Measurements from ENCODE around the gene BEX3.
"Not testable (repeated sequence)": the region's sequence is repeated elsewhere in the genome, so short reads cannot be mapped to it uniquely, and the experiment has no call there.

Gene BEX3

GRCh38 chrX:103376118-103376978 is at the start of gene BEX3:
Gene BEX3, plus strand, starts transcription at chrX:103376538. Its CDS starts 984 bp downstream, at chrX:103377522.
- no peak for DNase-seq

- no peak for DNase-seq
These were observed 46.3 kb upstream of the BEX3 start, which contains the start of gene TCEAL7 for GRCh38 chrX:103329991-103330390. Gene TCEAL7, plus strand, starts transcription at chrX:103330239. Its CDS starts 1,165 bp downstream, at chrX:103331404.

DNA sequence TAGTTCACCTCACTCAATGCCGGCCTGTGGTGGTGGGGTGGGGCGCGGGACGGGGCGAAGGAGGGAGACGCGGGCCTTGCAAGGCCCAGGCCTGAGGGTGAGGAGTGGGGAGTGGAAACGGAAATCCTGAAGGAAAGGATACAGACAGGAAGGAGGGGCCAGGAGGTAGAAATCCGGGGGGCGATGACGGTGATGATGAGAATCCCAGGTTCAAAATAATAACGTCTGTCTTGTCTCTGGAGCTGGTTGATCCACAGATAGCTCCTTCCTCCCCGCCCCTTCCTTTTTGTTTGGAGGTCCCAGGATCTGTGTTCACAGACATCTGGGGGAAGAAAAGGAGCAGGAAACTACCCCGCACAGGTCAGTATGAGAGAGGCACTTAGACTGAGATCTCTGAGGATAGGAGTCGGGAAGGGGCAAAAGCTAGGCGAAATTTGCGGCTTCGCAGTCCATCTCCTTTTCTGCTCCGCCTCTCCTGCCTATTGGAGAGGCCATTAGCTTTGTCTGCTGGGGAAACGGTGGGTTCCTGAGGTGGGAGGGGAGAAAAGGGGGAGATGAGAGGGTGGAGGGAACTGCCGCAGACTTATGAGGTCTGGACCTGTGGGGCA is 45.6 kb upstream of the BEX3 start:
- no peak for DNase-seq

DNA sequence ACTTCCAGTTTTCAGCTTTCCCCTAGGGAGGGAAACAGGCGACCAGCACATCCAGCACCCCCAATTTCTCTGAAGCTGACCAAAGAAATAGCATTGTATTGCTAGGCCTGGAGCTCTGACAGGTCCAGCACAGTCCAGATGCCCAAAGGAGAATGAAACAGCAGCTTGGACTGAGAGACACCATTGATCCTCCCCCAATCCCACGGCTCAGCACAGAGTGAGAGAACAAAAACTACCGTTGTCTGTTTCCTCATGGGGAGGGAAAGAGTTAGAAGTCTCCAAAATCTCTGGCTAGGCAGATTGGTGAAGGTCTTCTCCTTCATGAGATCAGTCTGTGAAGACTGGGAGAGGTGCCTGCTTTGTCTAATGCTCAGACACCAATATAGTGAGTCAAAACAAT is 37.7 kb upstream of the BEX3 start:
- no peak for DNase-seq

- no peak for DNase-seq
These were observed 33.2 kb upstream of the BEX3 start for GRCh38 chrX:103343105-103343504.

- no peak for DNase-seq
These were observed 31.7 kb upstream of the BEX3 start for GRCh38 chrX:103344606-103345005.

- DNase-seq = no peak
These were observed 28.5 kb upstream of the BEX3 start for GRCh38 chrX:103347682-103348397.

GRCh38 chrX:103356130-103356798 is 20.1 kb upstream of the BEX3 start, which contains the start of gene TCEAL9:
Gene TCEAL9, plus strand, starts transcription at chrX:103356506. Its CDS starts 1,179 bp downstream, at chrX:103357685.
- no peak for DNase-seq

DNA sequence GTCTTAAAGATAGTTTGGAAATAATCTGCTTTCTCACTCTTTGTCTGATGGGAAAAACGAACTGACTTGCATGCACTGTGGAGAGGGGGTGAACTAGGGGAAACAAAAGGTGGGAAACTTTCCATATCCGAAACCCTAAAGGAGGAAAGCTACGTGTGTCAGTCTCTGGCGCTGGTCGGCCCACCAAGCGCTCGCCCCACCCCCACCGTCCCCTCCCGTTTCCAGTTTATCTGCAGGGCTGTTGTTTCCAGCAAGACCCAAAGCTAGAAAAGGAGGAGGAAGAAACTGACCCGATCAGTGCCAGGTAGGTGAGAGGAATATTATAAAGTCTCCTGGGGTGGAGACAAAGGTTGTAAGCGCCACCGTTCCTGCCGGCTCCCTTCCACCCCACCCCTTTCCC is 19.5 kb upstream of the BEX3 start:
- no peak for DNase-seq

- DNase-seq = no peak
These were observed 18.5 kb upstream of the BEX3 start for GRCh38 chrX:103357871-103358270.

- DNase-seq = not testable (repeated sequence)
These were observed 16.7 kb upstream of the BEX3 start for GRCh38 chrX:103359605-103360004.

- DNase-seq = no peak
These were observed 16.2 kb upstream of the BEX3 start for GRCh38 chrX:103360092-103360491.

DNA sequence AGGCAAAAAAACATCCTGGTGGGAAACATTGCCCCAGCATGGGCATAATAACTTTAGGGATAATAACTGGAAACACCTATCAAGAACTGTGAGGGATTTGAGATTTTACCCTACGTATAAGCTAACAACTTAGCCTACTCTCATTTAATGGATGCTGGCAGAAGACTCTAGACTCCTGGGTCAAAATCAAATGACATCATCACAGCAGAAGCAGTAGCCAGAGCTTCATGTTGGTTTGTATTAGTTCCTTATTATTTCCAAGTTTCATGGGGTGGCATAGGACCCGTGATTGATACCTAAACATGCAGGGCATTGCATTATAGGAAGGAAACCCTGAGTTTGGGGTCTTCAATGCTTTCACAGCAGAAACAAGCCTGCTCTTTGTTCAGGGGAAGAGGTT is 15.4 kb upstream of the BEX3 start:
- DNase-seq = no peak

- DNase-seq = no peak
These were observed 14.5 kb upstream of the BEX3 start for GRCh38 chrX:103361798-103362197.

DNA sequence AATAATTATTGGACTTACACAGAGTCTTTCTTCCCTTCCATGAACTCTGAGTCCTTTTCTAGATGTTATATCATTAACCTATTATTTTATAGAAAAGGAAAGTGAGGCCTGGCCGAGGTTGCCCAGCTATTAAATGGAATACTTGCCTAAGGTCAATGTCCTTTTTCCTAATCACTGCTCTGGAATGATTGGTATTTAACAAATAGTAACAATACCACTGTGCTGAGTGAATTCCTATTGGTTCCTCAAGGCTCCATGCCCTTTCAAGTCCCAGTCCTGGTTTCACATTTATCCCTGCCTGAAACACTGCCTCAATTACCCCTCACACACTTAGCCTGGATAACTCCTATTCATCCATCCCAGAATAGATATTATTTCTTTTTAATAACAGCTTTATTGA is 13.9 kb upstream of the BEX3 start:
- no peak for DNase-seq

- no peak for DNase-seq
These were observed 13.3 kb upstream of the BEX3 start for GRCh38 chrX:103363046-103363445.

GRCh38 chrX:103367502-103367901 is 8.8 kb upstream of the BEX3 start:
- DNase-seq = no peak

- no peak for DNase-seq
These were observed 6.9 kb upstream of the BEX3 start for GRCh38 chrX:103369479-103369878.

- DNase-seq = no peak
These were observed 3.5 kb upstream of the BEX3 start for GRCh38 chrX:103372886-103373285.

DNA sequence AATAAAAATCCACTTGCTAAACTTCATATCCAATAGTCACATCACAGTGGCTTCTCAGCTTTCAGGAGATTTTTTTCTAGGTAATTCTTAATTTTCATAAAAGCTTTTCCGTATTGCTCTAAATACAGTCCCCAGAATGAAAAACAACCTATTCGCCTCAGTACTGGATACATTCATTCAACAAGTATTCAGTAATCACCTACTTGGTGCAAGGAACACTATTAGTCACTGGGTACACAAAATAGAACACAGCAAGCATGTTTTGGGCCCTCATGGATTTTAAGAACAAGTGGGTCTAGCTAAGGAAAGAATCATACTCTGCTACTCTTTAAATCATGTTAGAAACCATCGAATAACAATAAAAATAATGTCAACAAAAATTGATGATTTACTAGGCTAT is 2.8 kb upstream of the BEX3 start:
- DNase-seq = no peak

DNA sequence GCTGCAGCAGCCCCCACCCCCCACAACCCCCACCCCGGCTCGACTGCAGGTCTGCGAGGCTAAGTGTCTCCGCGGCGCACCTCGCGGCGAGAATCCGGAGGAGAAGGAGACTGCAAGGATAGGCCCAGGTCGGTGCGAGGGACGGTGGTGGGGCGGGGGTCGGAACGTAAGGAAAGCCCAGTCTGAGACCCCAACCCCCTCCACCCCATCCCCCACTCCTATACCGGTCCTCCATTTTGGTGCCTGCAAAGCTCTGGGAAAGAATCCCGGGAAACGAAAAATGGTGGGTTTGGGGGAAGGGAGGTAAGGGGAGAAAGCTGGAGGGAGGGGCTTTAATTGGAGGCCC is 614 bp downstream of the BEX3 start:
- DNase-seq = no peak

GRCh38 chrX:103378990-103379389 is 2.7 kb downstream of the BEX3 start:
- no peak for DNase-seq

DNA sequence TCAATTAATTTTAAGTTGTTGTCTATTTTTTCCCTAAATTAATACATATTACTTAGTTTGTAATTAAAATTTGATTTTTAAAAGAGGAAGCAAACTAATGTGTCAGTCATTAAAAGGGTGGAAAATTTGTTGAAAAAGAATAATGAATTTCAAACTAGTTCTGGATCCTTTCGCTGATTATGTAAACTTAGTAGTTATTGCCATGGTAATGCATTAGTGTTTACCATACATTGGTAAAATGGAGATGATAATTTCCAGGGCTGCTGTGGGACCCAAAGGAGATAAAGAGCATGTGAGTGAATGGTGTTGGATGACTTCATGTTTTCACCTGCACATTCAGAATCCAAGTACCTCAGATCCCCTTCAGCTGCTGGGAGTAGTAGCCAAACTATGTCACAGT is 6.5 kb downstream of the BEX3 start:
- DNase-seq = no peak

All from GF-D8 (cell line).